IMR-90 (cell line): ENCODE results near the gene ZNF23. TPM values are rescaled to one million over a fixed set of nuclear protein-coding genes. Genes with fewer than 3 reads are reported as not detected.

ENCODE experiments used
- ATAC-seq: fragments of 200-7000 bp; cut with Tn5 transposase; 2 replicates; pipeline ENCODE4 v1.9.1; 2020; ENCODE audit warnings: low read depth, mild to moderate bottlenecking, moderate library complexity
- BruUV-seq: library from RNA; stranded (reverse); fragments of 400-500 nt; replicated peaks from 2 replicates; lab custom pipeline; 2021; lab: Mats Ljungman, UMichigan
- CTCF ChIA-PET: fragments of 300-600 bp; formaldehyde crosslinking; extraction: SDS; loops from one replicate; lab custom pipeline; 2021; ENCODE audit warnings: antibody characterized with exemption; lab: Yijun Ruan, JAX
- POLR2A ChIA-PET: fragments of 300-600 bp; sonication (Branson Sonifier 250); formaldehyde crosslinking; loops from one replicate; lab custom pipeline; 2022; ENCODE audit warnings: antibody characterized with exemption; ENCODE audit not compliant: unreplicated experiment; lab: Charles Lee
- DNase-seq: peaks from one replicate; pipeline ENCODE4 v3.0.0; 2013
- H2AFZ ChIP-seq: replicated peaks from 2 replicates; pipeline ENCODE3; 2013; ENCODE audit warnings: low read length, mild to moderate bottlenecking; ENCODE audit not compliant: poor library complexity
- H2AK5ac ChIP-seq: 2 replicates; pipeline ENCODE4 v1.6.1; 2013; ENCODE audit warnings: low read depth, low read length, inconsistent platforms
- H2AK9ac ChIP-seq: replicated peaks from 2 replicates; pipeline ENCODE3; 2013; ENCODE audit warnings: mild to moderate bottlenecking, low read depth, low read length, moderate library complexity; ENCODE audit not compliant: poor library complexity
- H2BK120ac ChIP-seq: 2 replicates; pipeline ENCODE4 v1.6.1; 2013; ENCODE audit warnings: low read depth, low read length, inconsistent platforms
- H2BK15ac ChIP-seq: 3 replicates; pipeline ENCODE4 v1.6.1; 2013; ENCODE audit warnings: low read depth, low read length, inconsistent platforms
- H2BK20ac ChIP-seq: 2 replicates; pipeline ENCODE4 v1.6.1; 2013; ENCODE audit warnings: low read depth, mild to moderate bottlenecking, inconsistent platforms, low read length, moderate library complexity
- H2BK5ac ChIP-seq: 2 replicates; pipeline ENCODE4 v1.6.1; 2013; ENCODE audit warnings: mild to moderate bottlenecking, low read depth, low read length, inconsistent platforms; ENCODE audit not compliant: poor library complexity, severe bottlenecking
- H3K14ac ChIP-seq: replicated peaks from 2 replicates; pipeline ENCODE4 v1.6.1; 2013; ENCODE audit warnings: low read depth, low read length, inconsistent platforms
- H3K18ac ChIP-seq: 2 replicates; pipeline ENCODE4 v1.6.1; 2013; ENCODE audit warnings: low read depth, low read length, control low read depth
- H3K23ac ChIP-seq: 2 replicates; pipeline ENCODE4 v1.6.1; 2013; ENCODE audit warnings: low read depth, low read length, inconsistent platforms
- H3K27ac ChIP-seq: 2 replicates; pipeline ENCODE4 v1.5.1; 2013; ENCODE audit warnings: mild to moderate bottlenecking, control low read depth, low read length; ENCODE audit not compliant: insufficient read depth
- H3K27me3 ChIP-seq: 2 replicates; pipeline ENCODE4 v1.6.1; 2013; ENCODE audit warnings: low read length; ENCODE audit not compliant: control insufficient read depth, insufficient read depth
- H3K36me3 ChIP-seq: 2 replicates; pipeline ENCODE4 v1.6.1; 2013; ENCODE audit warnings: low read length, mixed read lengths; ENCODE audit not compliant: control insufficient read depth, insufficient read depth
- H3K4ac ChIP-seq: 2 replicates; pipeline ENCODE4 v1.6.1; 2013; ENCODE audit warnings: low read depth, low read length, inconsistent platforms
- H3K4me1 ChIP-seq: 2 replicates; pipeline ENCODE4 v1.6.1; 2013; ENCODE audit warnings: low read length, mixed read lengths; ENCODE audit not compliant: control insufficient read depth, insufficient read depth
- H3K4me2 ChIP-seq: 2 replicates; pipeline ENCODE4 v1.6.1; 2013; ENCODE audit warnings: low read depth, mild to moderate bottlenecking, control low read depth, low read length, moderate library complexity
- H3K4me3 ChIP-seq: 2 replicates; pipeline ENCODE4 v1.5.1; 2013; ENCODE audit warnings: low read depth, mild to moderate bottlenecking, control low read depth, low read length, moderate library complexity; ENCODE audit not compliant: insufficient read depth
- H3K56ac ChIP-seq: 2 replicates; pipeline ENCODE4 v1.6.1; 2013; ENCODE audit warnings: low read length, inconsistent platforms; ENCODE audit not compliant: insufficient read depth; ENCODE audit errors: extremely low read depth
- H3K79me1 ChIP-seq, 2 experiments: 2 replicates each; pipeline ENCODE4 v1.6.1; 2013; ENCODE audit warnings: low read length in 2 of 2, inconsistent platforms in 1 of 2, low read depth in 1 of 2
- H3K9ac ChIP-seq: 2 replicates; pipeline ENCODE4 v1.6.1; 2013; ENCODE audit warnings: low read depth, low read length, control low read depth
- H3K9me1 ChIP-seq: 2 replicates; pipeline ENCODE4 v1.6.1; 2013; ENCODE audit warnings: low read length, inconsistent platforms; ENCODE audit not compliant: insufficient read depth
- H3K9me3 ChIP-seq: 2 replicates; pipeline ENCODE4 v1.6.1; 2013; ENCODE audit warnings: low read length; ENCODE audit not compliant: control insufficient read depth, insufficient read depth
- H4K20me1 ChIP-seq: 2 replicates; pipeline ENCODE4 v1.6.1; 2013; ENCODE audit warnings: low read length, inconsistent platforms; ENCODE audit not compliant: insufficient read depth
- H4K5ac ChIP-seq: 2 replicates; pipeline ENCODE4 v1.6.1; 2013; ENCODE audit warnings: mild to moderate bottlenecking, low read depth, low read length, control low read depth
- H4K8ac ChIP-seq, 2 experiments: 2 replicates each; pipeline ENCODE4 v1.6.1; 2013; ENCODE audit warnings: low read depth in 2 of 2, low read length in 2 of 2, control low read depth in 1 of 2, inconsistent platforms in 1 of 2
- H4K91ac ChIP-seq: 2 replicates; pipeline ENCODE4 v1.6.1; 2013; ENCODE audit warnings: low read depth, low read length, inconsistent platforms; ENCODE audit not compliant: insufficient read depth
- CHD1 ChIP-seq: IDR thresholded peaks from 2 replicates; pipeline ENCODE4 v1.6.1; 2012; ENCODE audit warnings: low read depth, low read length, improper control_type of control experiment
- FOS ChIP-seq: fragments of 150-350 bp; IDR thresholded peaks from 2 replicates; pipeline ENCODE4 v1.6.1; 2016; ENCODE audit warnings: low read depth, low read length
- MAZ ChIP-seq: IDR thresholded peaks from 2 replicates; pipeline ENCODE4 v1.6.1; 2012; ENCODE audit warnings: low read depth, mild to moderate bottlenecking, low read length, improper control_type of control experiment, moderate library complexity, borderline replicate concordance
- MXI1 ChIP-seq: IDR thresholded peaks from 2 replicates; pipeline ENCODE4 v1.6.1; 2012; ENCODE audit warnings: low read depth, mild to moderate bottlenecking, low read length, moderate library complexity, borderline replicate concordance
- SMC3 ChIP-seq: fragments of 150-350 bp; IDR thresholded peaks from 2 replicates; pipeline ENCODE4 v1.6.1; 2016; ENCODE audit warnings: low read depth, mild to moderate bottlenecking, antibody characterized with exemption, low read length, moderate library complexity
- WGBS, 2 experiments: methylation state at CpG; one replicate each; pipeline versions ENCODE4 v1.1.5 to v1.1.7; 2013; ENCODE audit warnings: missing lambda C conversion rate in 2 of 2; ENCODE audit not compliant: insufficient read length in 1 of 2; ENCODE audit errors: extremely low coverage in 2 of 2; 5-methylcytosine and 5-hydroxymethylcytosine counted together
- dilution Hi-C: fragments of 300-500 bp; cut with HindIII; formaldehyde crosslinking; loops from one replicate; pipeline ENCODE4 v1.14.3; 2018; ENCODE audit warnings: low sequenced_read_pairs; ENCODE audit not compliant: unreplicated experiment
- in situ Hi-C: fragments of 300-500 bp; cut with MboI; formaldehyde crosslinking; loops from 3 replicates; pipeline ENCODE4 v1.14.3; 2019; ENCODE audit warnings: low sequenced_read_pairs, inconsistent platforms, mixed read lengths
- intact Hi-C: fragments of 100-400 bp; cut with micrococcal nuclease; formaldehyde crosslinking; loops from 2 replicates; pipeline ENCODE4 v1.10.0; 2022
- polyA plus RNA-seq, 3 experiments: library from polyadenylated mRNA; depleted of rRNA; stranded (reverse); fragments of >200 nt; gene quantifications; 2 replicates each; pipeline ENCODE4 v1.2.3, GENCODE V29; 2012; ENCODE audit warnings: low replicate concordance in 1 of 3
- total RNA-seq: library from RNA; depleted of rRNA; stranded (reverse); fragments of >200 nt; gene quantifications from 2 replicates; pipeline ENCODE4 v1.2.3, GENCODE V29; 2012

The ZNF23 gene
- total and polyA plus RNA-seq, 2 of the 4 experiments (the other 2 are of a cell fraction), result 7.5 to 8.8 TPM

DNA sequence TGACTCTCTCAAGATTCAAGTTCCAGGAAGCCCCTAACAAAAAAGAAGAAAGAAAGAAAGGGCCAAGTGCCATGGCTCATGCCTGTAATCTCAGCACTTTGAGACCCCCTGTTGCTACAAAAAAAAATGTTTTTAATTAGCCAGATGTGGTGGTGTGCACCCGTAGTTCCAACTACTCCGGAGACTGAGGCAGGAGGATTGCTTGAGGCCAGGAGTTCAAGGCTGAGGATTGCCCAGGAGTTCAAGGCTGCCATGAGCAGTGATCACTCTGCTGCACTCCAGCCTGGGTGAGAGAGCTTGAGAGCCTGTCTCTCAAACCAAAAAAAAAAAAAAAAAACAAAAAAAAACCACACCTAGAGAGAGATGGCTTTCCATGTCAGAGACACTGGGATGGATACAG, 39.0 kb downstream of the ZNF23 start:
- H2AK9ac ChIP-seq, result no peak overlapping the region
- no peak overlapping the region for H2AK5ac ChIP-seq
- TF ChIP-seq SMC3, result no peak
- TF ChIP-seq MXI1, result no peak
- no peak for TF ChIP-seq MAZ
- TF ChIP-seq FOS, result no peak
- TF ChIP-seq CHD1, result no peak
- H3K27ac ChIP-seq, result no peak overlapping the region
- H4K5ac ChIP-seq, result no peak overlapping the region
- H3K9me3 ChIP-seq, result no peaks in the 10 kb centered on the region
- peaks cover 18% of the 10 kb centered on the region; the same call in 1 of the 2 replicates for H3K27me3 ChIP-seq
- H2AFZ ChIP-seq, result no peak overlapping the region
- no peak overlapping the region for H2BK20ac ChIP-seq
- H3K18ac ChIP-seq, result no peak overlapping the region
- DNase-seq (no peak), ATAC-seq (no peak)
- no peak overlapping the region for H2BK5ac ChIP-seq
- no peak overlapping the region for H3K56ac ChIP-seq
- no peak overlapping the region for H4K91ac ChIP-seq
- no peak overlapping the region for H3K23ac ChIP-seq
- no peak overlapping the region for H3K4ac ChIP-seq
- H3K79me1 ChIP-seq, result no peaks in the 10 kb centered on the region
- ChIA-PET POLR2A (no interaction called here), CTCF (no interaction called here)
- no peak overlapping the region for H2BK15ac ChIP-seq
- WGBS, 2 experiments, result 80% methylated on average over 2 of the region's 2 CpGs; no CpG with 5 or more reads in 1 of the 2 experiments
- intact Hi-C loops, result no loop called here
- no peak overlapping the region for H4K8ac ChIP-seq
- no peaks in the 10 kb centered on the region for H3K9me1 ChIP-seq
- H4K20me1 ChIP-seq, result no peaks in the 10 kb centered on the region
- no peak overlapping the region for H3K9ac ChIP-seq
- in situ Hi-C loops, result no loop called here
- H3K4me1 ChIP-seq, result no peaks in the 10 kb centered on the region
- no peak overlapping the region for H3K4me2 ChIP-seq
- no peak overlapping the region for H2BK120ac ChIP-seq
- no peak overlapping the region for H3K4me3 ChIP-seq
- BruUV-seq, result no TSS peak
- H3K14ac ChIP-seq, result no peak overlapping the region
- dilution Hi-C loops, result no loop called here
- no peaks in the 10 kb centered on the region for H3K36me3 ChIP-seq
